Naive B cell (primary cell): ENCODE results near the gene SUSD5. TPM values are rescaled to one million over a fixed set of nuclear protein-coding genes. Genes with fewer than 3 reads are reported as not detected.
"Not testable (repeated sequence)": the region's sequence is repeated elsewhere in the genome, so short reads cannot be mapped to it uniquely, and the experiment has no call there.

Experiments used
- ATAC-seq, 2 donors: fragments of 150-1000 bp; cut with Tn5 transposase; 2 replicates each; pipeline ENCODE4 v1.10.0; 2021; ENCODE audit warnings: low read depth in 2 of 2, mild to moderate bottlenecking in 2 of 2, moderate library complexity in 2 of 2
- DNase-seq: peaks from one replicate; pipeline ENCODE4 v3.0.0; 2022
- H3K27ac Mint-ChIP-seq, 6 donors: one replicate each; pipeline ENCODE4 v1.8.0; 2020 to 2022; ENCODE audit warnings: mild to moderate bottlenecking in 6 of 6, mixed read lengths in 6 of 6, moderate library complexity in 5 of 6, inconsistent platforms in 2 of 6
- H3K27me3 Mint-ChIP-seq, 3 donors: one replicate each; pipeline ENCODE4 v1.8.0; 2021 to 2022; ENCODE audit warnings: mixed read lengths in 3 of 3, mild to moderate bottlenecking in 1 of 3
- H3K36me3 Mint-ChIP-seq, 2 donors: one replicate each; pipeline ENCODE4 v1.8.0; 2020 to 2022; ENCODE audit warnings: mixed read lengths in 2 of 2, inconsistent platforms in 1 of 2, mild to moderate bottlenecking in 1 of 2
- H3K4me1 Mint-ChIP-seq, 3 donors: one replicate each; pipeline ENCODE4 v1.8.0; 2020 to 2022; ENCODE audit warnings: mixed read lengths in 3 of 3, inconsistent platforms in 1 of 3, mild to moderate bottlenecking in 1 of 3, moderate library complexity in 1 of 3
- H3K4me3 Mint-ChIP-seq, 8 donors: one replicate each; pipeline ENCODE4 v1.8.0; 2020 to 2022; ENCODE audit warnings: mild to moderate bottlenecking in 8 of 8, mixed read lengths in 8 of 8, moderate library complexity in 8 of 8, inconsistent platforms in 2 of 8
- H3K9me3 Mint-ChIP-seq, 7 donors: one replicate each; pipeline ENCODE4 v1.8.0; 2020 to 2022; ENCODE audit warnings: mixed read lengths in 7 of 7, mild to moderate bottlenecking in 5 of 7, inconsistent platforms in 2 of 7, moderate library complexity in 1 of 7
- polyA plus RNA-seq, 6 donors: library from polyadenylated mRNA; unstranded; fragments of 300-500 nt; fragmentation: Illumina TruSeq; gene quantifications; one replicate each; pipeline ENCODE4 v1.2.3, GENCODE V29; 2021; ENCODE audit warnings: low read depth in 6 of 6

SUSD5 gene
- polyA plus RNA-seq, 6 donors from 2014 or later, result 0.05 to 0.21 (median 0.18) TPM; not detected in 1

DNA sequence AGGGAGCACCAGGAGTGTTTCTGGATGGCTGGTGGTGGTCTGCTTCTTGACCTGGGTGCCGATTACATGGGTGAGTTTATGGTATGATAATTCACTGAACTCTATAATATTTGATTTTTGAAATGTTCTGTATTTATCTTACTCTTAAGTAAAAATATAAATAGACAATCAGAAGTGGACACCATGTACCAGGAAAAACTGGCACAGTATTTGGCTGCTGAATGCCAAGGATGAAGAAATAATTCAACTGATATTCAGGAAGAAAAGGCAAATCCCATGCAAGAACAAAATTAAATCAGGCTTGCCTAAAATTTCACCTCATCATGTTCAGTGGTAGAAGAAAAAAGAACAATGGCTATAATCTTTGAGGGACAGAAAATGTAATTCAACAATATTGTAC is 53.2 kb downstream of the SUSD5 start:
- no peak for DNase-seq
- Mint-ChIP-seq H3K36me3 (no peaks in the 10 kb centered on the region), H3K27me3 (no peaks in the 10 kb centered on the region), H3K27ac (peak overlapping the region in 1 of 6 donors; percentile 36), H3K4me3 (no peak overlapping the region), H3K4me1 (peaks cover 5 to 8% (median 7%) of the 10 kb centered on the region in 3 donors), H3K9me3 (no peaks in the 10 kb centered on the region)
- no peak for ATAC-seq

DNA sequence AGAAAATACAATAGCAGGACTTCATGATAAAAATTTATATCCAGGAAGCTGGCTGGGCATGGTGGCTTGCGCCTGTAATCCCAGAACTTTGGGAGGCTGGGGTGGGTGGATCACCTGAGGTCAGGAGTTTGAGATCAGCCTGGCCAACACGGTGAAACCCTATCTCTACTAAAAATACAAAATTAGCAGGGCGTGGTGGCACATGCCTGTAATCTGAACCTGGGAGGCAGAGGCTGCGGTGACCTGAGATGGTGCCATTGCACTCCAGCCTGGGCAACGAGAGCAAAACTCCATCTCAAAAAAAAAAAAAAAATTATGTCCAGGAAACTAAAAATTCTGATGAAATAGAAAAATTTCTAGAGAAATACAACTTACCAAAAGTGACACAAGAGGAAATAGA is 56.0 kb downstream of the SUSD5 start:
- not testable (repeated sequence) for H3K4me1 Mint-ChIP-seq, H3K9me3 Mint-ChIP-seq, H3K27me3 Mint-ChIP-seq, H3K36me3 Mint-ChIP-seq, DNase-seq, H3K4me3 Mint-ChIP-seq, ATAC-seq, H3K27ac Mint-ChIP-seq

DNA sequence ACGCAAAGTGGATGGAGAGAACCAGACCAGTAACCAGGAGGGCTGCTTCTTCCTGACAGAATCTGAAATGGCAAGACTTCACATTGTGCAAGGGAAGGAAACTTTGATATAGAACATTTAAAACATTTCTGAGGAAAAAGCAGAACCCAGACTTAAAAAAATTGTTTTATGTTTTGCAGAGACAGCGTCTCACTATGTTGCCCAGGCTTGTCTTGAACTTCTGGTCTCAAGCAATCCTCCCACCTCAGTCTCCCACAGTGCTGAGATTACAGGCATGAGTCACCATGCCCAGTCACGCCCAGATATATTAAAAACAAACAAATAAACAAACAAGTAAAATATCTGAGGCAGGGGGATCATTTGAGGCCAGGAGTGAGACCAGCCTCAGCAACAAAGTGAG is 58.6 kb downstream of the SUSD5 start:
- no peak for DNase-seq
- Mint-ChIP-seq H3K4me1 (peaks cover 7 to 9% (median 8%) of the 10 kb centered on the region in 3 donors), H3K36me3 (peaks cover 0 to 8% of the 10 kb centered on the region in 2 donors), H3K4me3 (no peak overlapping the region), H3K27me3 (peaks cover 0 to 9% (median 0%) of the 10 kb centered on the region in 3 donors), H3K27ac (no peak overlapping the region), H3K9me3 (no peaks in the 10 kb centered on the region)
- ATAC-seq, result no peak

DNA sequence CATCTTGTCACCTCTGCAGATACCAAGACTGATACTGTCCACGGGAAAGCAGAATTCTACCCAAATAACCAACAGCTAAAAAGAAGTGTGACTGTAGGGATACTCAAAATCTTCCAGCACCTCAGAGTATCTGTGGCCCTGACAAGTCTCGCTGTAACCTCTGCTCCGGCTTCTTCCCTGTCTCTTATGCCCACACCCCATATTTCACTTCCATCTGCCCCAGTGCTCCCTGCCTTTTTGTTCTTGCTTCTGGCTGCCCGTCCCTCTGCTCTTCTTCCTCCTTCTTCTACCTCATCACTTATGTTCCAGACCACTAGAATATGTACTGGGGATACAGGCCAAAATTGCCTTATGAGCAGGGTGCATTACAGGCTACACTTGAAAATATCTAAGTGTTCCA is 59.4 kb downstream of the SUSD5 start:
- Mint-ChIP-seq H3K4me3 (no peak overlapping the region), H3K27me3 (peaks cover 0 to 9% (median 0%) of the 10 kb centered on the region in 3 donors), H3K4me1 (peaks cover 4 to 7% (median 7%) of the 10 kb centered on the region in 3 donors), H3K36me3 (peaks cover 0 to 8% of the 10 kb centered on the region in 2 donors), H3K9me3 (no peaks in the 10 kb centered on the region), H3K27ac (no peak overlapping the region)
- no peak for DNase-seq
- ATAC-seq, result no peak

DNA sequence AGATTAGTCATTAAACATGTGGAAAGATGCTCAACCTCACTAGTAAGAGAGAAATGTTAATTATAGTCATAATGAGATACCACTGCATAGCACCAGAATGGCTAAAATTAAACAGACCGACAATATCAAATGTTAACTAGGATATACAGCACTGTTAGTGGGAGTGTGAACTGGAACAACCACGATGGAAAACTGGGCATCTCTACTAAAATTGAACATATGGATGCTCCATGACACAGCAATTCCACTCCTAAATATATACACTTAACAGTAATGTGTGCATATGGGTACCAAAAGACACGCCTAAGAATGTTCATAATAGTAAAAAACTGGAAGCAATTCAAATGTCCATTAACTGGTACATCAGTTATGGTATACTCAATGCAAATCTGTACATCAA is 63.3 kb downstream of the SUSD5 start:
- ATAC-seq (no peak), DNase-seq (no peak)
- H3K27ac Mint-ChIP-seq, result no peak overlapping the region
- H3K27me3 Mint-ChIP-seq, result peaks cover 0 to 9% (median 0%) of the 10 kb centered on the region in 3 donors
- no peak overlapping the region for H3K4me3 Mint-ChIP-seq
- peaks cover 0 to 4% (median 0%) of the 10 kb centered on the region in 3 donors for H3K4me1 Mint-ChIP-seq
- no peaks in the 10 kb centered on the region for H3K9me3 Mint-ChIP-seq
- H3K36me3 Mint-ChIP-seq, result peaks cover 0 to 8% of the 10 kb centered on the region in 2 donors

DNA sequence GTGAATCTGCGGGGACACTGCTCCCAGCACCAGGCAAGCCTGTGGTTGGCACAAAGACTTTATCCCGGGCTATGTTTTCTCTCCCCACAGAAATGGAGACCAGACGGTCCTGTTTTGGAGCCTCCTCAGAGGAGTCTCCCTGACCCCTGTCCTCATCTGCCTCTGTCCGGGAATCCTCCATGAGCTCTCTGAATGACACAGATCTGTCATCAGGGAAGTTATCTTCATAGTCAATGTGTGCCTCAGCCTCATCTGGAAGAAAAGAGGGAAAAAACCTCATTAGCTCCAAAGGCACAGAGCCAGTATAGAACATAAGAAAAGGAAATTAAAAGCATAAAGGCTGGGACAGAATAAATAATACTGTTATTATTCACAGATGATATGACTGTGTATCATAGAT is 64.8 kb downstream of the SUSD5 start:
- DNase-seq (no peak), ATAC-seq (no peak)
- Mint-ChIP-seq H3K36me3 (no peaks in the 10 kb centered on the region), H3K4me1 (peaks cover 4 to 11% (median 6%) of the 10 kb centered on the region in 3 donors), H3K4me3 (no peak overlapping the region), H3K9me3 (no peaks in the 10 kb centered on the region), H3K27me3 (no peaks in the 10 kb centered on the region), H3K27ac (peak overlapping the region in 1 of 6 donors; percentile 80)

DNA sequence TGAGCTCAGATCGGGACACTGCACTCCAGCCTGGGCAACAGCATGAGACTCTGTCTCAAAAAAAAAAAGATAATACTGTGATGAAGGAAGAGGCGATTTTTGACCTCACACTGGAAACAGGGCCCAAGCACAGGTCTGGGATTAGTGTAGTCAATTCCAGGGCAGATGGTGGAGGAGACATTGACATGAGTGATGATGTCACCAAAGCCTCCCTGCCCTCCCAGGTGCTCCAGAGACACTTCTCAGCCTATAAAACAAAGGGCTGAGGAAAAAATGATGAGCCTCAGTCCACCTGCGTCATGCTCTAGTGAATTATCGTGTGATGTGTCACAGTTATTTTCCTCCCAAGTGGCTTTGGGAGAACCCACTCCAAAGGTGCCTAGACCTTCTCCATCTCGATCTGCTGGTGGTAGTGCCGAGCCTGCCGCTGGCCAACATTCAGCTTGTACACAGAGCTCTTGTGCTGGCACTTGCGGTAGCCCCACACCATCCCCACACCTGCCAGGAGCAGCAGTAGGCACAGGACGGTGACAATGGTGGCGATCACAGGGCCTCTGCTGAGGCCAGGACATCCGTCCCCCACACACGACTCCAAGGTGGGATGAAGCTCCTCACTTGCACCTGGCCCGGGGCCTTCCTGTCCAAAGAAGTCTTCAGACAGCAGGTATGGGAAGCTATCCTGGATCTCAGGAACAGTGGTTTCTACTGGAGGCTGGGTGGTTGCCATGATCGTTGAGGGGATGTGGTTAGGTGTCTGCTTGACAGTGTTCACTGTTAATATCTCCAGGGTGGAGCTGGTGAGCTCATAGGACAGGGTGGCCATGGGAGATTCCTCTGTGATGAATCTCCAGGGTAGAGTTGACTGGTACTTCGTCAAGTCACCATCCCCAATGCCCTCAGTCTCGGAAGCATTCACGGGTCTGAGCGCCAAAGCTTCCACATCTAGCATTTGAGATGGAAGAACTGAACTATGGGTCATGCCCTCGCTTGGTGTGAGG is 65.9 kb downstream of the SUSD5 start:
- Mint-ChIP-seq H3K4me1 (peaks cover 6 to 13% (median 7%) of the 10 kb centered on the region in 3 donors), H3K27me3 (no peaks in the 10 kb centered on the region), H3K4me3 (no peak overlapping the region), H3K27ac (peak overlapping the region in 1 of 6 donors; percentile 53), H3K9me3 (no peaks in the 10 kb centered on the region), H3K36me3 (no peaks in the 10 kb centered on the region)
- ATAC-seq (no peak), DNase-seq (no peak)

DNA sequence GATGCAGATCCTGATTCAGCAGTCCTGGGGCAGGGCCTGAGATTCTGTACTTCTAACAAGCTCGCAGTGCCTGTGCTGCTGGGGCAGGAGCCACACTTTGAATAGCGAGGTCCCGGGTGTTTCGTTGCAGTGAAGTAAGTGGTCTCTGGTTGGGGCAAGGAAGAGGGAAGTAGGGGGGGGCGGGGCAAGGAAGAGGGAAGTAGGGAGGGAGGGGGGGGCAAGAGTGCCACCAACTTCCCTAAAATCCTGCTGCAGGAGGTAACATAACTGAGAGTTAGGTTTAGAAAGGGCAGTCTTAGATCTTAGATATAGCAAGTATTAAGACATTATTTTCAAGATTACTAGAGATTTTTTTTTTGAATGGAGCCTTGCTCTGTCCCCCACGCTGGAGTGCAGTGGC is 69.3 kb downstream of the SUSD5 start:
- Mint-ChIP-seq H3K27ac (peak overlapping the region in 2 of 6 donors; percentile 26 to 37), H3K4me1 (peaks cover 6 to 13% (median 7%) of the 10 kb centered on the region in 3 donors), H3K27me3 (no peaks in the 10 kb centered on the region), H3K4me3 (peak overlapping the region in 1 of 8 donors; percentile 54), H3K36me3 (peaks cover 0 to 5% of the 10 kb centered on the region in 2 donors), H3K9me3 (no peaks in the 10 kb centered on the region)
- ATAC-seq, result peak in 1 of 2 donors; percentile 49
- no peak for DNase-seq

DNA sequence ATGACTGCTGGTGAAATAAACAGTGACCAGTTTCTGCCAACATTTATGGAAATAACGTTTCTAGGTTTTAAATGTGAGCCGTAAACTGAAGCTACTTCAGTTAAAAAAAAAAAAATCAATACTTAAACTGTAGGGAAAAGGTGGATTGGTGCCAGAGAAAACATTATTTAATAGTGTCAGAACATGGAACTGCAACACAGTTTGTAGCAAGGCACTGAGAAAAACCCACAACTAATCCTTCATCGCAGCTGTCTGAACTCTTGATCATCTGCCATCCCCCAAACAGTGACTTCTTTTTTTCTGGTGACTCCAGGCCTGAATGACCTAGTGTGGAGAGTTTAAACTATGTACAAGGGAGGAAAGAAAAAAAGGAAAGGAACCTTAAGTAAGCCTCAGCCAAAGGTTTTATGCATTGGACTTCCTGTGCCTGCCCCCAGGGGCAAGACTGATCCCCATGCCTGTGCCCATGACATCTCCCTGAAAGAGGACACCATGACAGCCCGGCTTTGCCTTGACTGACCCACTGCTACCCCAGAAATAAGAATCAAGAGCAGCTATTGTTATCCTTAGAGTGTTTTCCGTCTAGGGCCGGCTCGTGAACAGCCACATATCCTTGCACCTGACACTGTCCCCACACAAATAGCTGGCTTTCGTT is 71.7 kb downstream of the SUSD5 start:
- DNase-seq (no peak), ATAC-seq (no peak)
- Mint-ChIP-seq H3K36me3 (peaks cover 16 to 17% of the 10 kb centered on the region in 2 donors), H3K4me1 (peaks cover 6 to 13% (median 7%) of the 10 kb centered on the region in 3 donors), H3K4me3 (peak overlapping the region in 1 of 8 donors; percentile 78), H3K27ac (peak overlapping the region in 2 of 6 donors; percentile 49 to 55), H3K27me3 (no peaks in the 10 kb centered on the region), H3K9me3 (no peaks in the 10 kb centered on the region)

DNA sequence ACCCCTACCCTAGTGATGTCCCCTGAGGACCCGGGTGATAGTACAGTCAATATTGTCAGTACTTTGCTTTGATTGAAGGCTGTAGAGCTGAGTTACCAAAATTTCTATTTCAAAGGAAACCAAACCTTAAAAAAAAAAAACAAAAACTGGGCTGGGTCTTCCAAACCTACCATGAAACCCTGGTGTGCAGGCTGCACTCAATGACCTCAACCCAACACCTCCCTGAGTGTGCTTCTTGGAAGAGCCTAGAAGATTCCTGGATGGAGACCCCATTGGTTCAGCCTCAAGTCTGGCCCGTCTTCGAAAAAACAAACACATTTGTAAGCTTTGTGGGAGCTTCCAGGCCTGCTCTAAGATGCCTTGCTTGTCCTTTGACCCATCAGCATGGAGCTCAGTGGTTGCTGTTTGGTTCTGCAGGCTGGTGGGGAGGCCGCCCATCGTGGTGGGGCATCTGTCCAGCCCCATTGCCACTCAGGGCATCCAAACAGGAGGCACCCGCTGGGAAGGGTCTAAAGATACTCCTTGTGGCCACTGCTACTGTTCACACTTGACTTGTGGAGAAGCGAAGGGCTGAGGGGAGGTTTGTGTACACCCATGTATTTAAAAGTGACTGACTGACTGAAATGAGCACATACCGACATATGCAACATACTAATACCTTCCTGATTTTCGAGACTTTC is 72.6 kb downstream of the SUSD5 start:
- peaks cover 23 to 24% of the 10 kb centered on the region in 2 donors for H3K36me3 Mint-ChIP-seq
- DNase-seq (no peak), ATAC-seq (no peak)
- H3K4me3 Mint-ChIP-seq, result no peak overlapping the region
- H3K27me3 Mint-ChIP-seq, result no peaks in the 10 kb centered on the region
- H3K27ac Mint-ChIP-seq, result peak overlapping the region in 2 of 6 donors; percentile 44 to 76
- no peaks in the 10 kb centered on the region for H3K9me3 Mint-ChIP-seq
- H3K4me1 Mint-ChIP-seq, result peaks cover 6 to 13% (median 7%) of the 10 kb centered on the region in 3 donors

DNA sequence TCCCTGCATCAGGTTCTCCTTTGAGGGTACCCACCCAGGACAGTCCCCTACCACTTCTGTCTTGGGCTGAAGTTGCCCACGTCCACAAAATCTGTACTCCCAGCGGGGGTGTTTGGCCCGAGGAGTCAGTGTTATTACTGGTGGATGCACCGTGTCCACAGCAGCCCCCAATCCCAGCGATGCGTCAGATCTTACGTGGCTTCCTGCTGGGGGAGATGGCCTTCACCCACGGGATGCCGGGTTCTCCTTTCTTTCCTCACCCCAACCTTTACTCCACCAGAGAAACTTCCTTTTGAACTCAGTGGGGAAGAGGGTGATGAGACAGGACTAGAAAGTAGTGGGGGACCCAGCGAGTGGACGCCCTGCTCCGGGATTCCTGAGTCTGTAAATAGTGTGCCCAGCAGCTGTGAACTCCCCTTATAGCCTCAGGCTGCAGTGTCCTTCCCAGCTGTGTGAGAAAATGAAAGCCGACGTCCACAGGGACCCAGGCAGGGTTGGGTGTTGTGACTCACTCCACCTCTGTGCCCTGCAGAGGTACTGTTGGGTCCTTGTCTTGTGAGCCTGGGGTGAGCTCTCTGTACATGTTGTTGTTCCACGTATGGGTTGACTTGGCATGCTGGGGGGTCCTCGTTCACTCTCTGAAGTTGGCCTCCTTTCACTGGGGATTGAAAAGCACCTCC is 73.2 kb downstream of the SUSD5 start:
- Mint-ChIP-seq H3K36me3 (peaks cover 24 to 28% of the 10 kb centered on the region in 2 donors), H3K4me3 (no peak overlapping the region), H3K9me3 (no peaks in the 10 kb centered on the region), H3K27ac (peak overlapping the region in 3 of 6 donors; percentile 48 to 74 (median 68)), H3K4me1 (peaks cover 6 to 13% (median 7%) of the 10 kb centered on the region in 3 donors), H3K27me3 (no peaks in the 10 kb centered on the region)
- ATAC-seq, result no peak
- DNase-seq, result no peak

DNA sequence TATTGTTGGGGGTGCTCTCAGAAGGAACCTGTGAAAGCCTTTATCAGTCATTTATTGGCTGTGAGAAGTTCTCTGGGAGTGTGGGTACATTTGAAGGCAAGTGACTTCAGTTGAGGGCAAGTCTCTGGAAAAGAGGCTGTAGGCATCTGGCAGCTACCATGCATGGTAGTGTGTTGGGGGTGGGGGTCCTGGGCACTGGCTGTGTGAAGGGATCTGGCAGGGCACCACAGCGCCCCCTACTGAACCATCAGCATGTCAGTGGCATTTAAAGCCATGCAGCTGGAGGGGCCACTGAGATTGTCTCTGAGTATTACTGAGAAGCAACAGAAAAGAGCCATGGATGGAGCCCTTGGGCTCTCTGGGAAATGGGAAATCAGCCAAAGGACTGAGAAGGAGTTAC is 74.2 kb downstream of the SUSD5 start:
- H3K9me3 Mint-ChIP-seq, result no peaks in the 10 kb centered on the region
- H3K4me1 Mint-ChIP-seq, result peaks cover 5 to 10% (median 7%) of the 10 kb centered on the region in 3 donors
- peak overlapping the region in 1 of 8 donors; percentile 6 for H3K4me3 Mint-ChIP-seq
- no peaks in the 10 kb centered on the region for H3K27me3 Mint-ChIP-seq
- no peak for DNase-seq
- ATAC-seq, result peak in 1 of 2 donors; percentile 44
- H3K27ac Mint-ChIP-seq, result peak overlapping the region in 2 of 6 donors; percentile 3 to 35
- H3K36me3 Mint-ChIP-seq, result peaks cover 24 to 28% of the 10 kb centered on the region in 2 donors
